ENCODE results near the gene MAPKAPK5. TPM values are rescaled to one million over a fixed set of nuclear protein-coding genes. Genes with fewer than 3 reads are reported as not detected.
A peak's percentile ranks its signal among the peaks of the same experiment; 100 is the strongest.

The MAPKAPK5 gene
- total RNA-seq, 1 experiment from 2014 or later, result 78.2 TPM

DNA sequence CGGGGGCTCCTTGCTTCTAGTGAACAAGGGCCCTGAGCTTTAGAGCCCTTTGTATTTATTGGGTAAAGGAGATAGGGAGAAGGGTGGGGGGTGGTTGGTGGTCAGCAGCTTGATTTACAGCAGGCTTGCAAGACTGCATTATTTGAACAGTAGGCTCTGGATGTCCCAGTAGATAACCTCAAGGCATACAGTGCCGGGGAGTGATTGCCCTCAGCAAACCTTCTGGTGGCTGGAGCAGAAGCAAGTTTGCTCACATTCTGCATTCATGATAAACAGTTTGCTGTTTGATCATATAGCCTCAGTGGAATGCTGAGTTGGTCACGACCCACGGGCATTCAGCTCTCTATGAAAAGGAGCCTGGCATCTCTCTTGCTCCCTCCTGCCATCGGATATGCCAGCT lies 16.5 kb upstream of the MAPKAPK5 start:
- Histone ChIP-seq H4K20me1 (ENCODE audit: low read length) (no peaks in the 10 kb centered on the region), H3K9me3 (ENCODE audit: low read length) (no peaks in the 10 kb centered on the region), H2AFZ (ENCODE audit: low read length) (no peak overlapping the region), H3K79me2 (ENCODE audit: low read length) (no peaks in the 10 kb centered on the region), H3K27ac (ENCODE audit: low read length) (no peak overlapping the region), H3K4me1 (ENCODE audit: insufficient read depth, low read length) (no peaks in the 10 kb centered on the region), H3K4me3 (ENCODE audit: low read length) (no peak overlapping the region), H3K9me2 (replicated peaks; ENCODE audit: low read length) (no peaks in the 10 kb centered on the region), H3K36me3 (ENCODE audit: low read depth, low read length) (no peaks in the 10 kb centered on the region), H3K27me3 (ENCODE audit: low read length) (0 out of 2 replicates have a peak, but pooled peaks cover 9% of the 10 kb centered on the region), H3K4me2 (ENCODE audit: low read length) (no peak overlapping the region), H3F3A (ENCODE audit: low read length, unreplicated experiment) (no peaks in the 10 kb centered on the region), H3K9ac (ENCODE audit: low read length) (no peak overlapping the region)
- intact Hi-C loops (cut with micrococcal nuclease), result loop anchor here (2.0 kb wide), 1 partner anchor 117 kb away; no protein-coding TSS in a partner anchor
- TF ChIP-seq, protein P1, sequence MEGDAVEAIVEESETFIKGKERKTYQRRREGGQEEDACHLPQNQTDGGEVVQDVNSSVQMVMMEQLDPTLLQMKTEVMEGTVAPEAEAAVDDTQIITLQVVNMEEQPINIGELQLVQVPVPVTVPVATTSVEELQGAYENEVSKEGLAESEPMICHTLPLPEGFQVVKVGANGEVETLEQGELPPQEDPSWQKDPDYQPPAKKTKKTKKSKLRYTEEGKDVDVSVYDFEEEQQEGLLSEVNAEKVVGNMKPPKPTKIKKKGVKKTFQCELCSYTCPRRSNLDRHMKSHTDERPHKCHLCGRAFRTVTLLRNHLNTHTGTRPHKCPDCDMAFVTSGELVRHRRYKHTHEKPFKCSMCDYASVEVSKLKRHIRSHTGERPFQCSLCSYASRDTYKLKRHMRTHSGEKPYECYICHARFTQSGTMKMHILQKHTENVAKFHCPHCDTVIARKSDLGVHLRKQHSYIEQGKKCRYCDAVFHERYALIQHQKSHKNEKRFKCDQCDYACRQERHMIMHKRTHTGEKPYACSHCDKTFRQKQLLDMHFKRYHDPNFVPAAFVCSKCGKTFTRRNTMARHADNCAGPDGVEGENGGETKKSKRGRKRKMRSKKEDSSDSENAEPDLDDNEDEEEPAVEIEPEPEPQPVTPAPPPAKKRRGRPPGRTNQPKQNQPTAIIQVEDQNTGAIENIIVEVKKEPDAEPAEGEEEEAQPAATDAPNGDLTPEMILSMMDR (conservative IDR thresholded peaks at IDR 0.05; ENCODE audit: low read depth, low read length), result no peak
- no peak for TF ChIP-seq EZH2 (IDR thresholded peaks at IDR 0.05; ENCODE audit: low read length, unreplicated experiment)
- no peak for TF ChIP-seq EZH2phosphoT487 (IDR thresholded peaks at IDR 0.05; ENCODE audit: borderline replicate concordance, low read length)
- BruUV-seq (replicated peaks), result no TSS peak
- ATAC-seq, result no peak
- DNase-seq, result no peak
- ChIA-PET CTCF (no interaction called here), POLR2A (ENCODE audit: unreplicated experiment) (no interaction called here)

DNA sequence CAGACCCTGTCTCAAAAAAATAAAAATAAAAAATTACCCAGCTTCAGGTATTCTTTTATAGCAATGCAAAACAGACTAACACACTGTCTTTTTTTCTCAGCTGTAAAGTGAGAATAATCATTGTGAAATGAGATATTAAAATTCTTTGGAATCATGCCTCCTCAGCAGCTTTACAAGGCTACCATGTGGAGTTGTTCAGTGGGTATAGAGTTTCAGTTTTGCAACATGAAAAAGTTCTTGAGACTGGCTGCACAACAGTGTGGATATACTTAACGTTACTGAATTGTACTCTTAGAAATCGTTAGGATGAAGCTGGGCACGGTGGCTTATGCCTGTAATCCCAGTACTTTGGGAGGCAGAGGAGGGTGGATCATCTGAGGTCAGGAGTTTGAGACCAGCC lies 15.7 kb upstream of the MAPKAPK5 start:
- H3K4me3 ChIP-seq (ENCODE audit: low read length), result no peak overlapping the region
- H3K9me3 ChIP-seq (ENCODE audit: low read length), result no peaks in the 10 kb centered on the region
- peak; percentile 24; the same call in 1 of the 2 replicates for ATAC-seq
- no peak overlapping the region for H3K9ac ChIP-seq (ENCODE audit: low read length)
- TF ChIP-seq, protein P1 (conservative IDR thresholded peaks at IDR 0.05; ENCODE audit: low read depth, low read length), result no peak
- TF ChIP-seq EZH2phosphoT487 (IDR thresholded peaks at IDR 0.05; ENCODE audit: borderline replicate concordance, low read length) (no peak), EZH2 (IDR thresholded peaks at IDR 0.05; ENCODE audit: low read length, unreplicated experiment) (no peak)
- H3K79me2 ChIP-seq (ENCODE audit: low read length), result no peaks in the 10 kb centered on the region
- no peaks in the 10 kb centered on the region for H3K9me2 ChIP-seq (replicated peaks; ENCODE audit: low read length)
- H3K4me2 ChIP-seq (ENCODE audit: low read length), result no peak overlapping the region
- H3K27ac ChIP-seq (ENCODE audit: low read length), result no peak overlapping the region
- H4K20me1 ChIP-seq (ENCODE audit: low read length), result no peaks in the 10 kb centered on the region
- H3K36me3 ChIP-seq (ENCODE audit: low read depth, low read length), result no peaks in the 10 kb centered on the region
- intact Hi-C loops (cut with micrococcal nuclease), result no loop called here
- no peak overlapping the region for H2AFZ ChIP-seq (ENCODE audit: low read length)
- ChIA-PET CTCF (no interaction called here), POLR2A (ENCODE audit: unreplicated experiment) (no interaction called here)
- DNase-seq, result no peak
- H3K4me1 ChIP-seq (ENCODE audit: insufficient read depth, low read length), result no peaks in the 10 kb centered on the region
- no peaks in the 10 kb centered on the region for H3F3A ChIP-seq (ENCODE audit: low read length, unreplicated experiment)
- H3K27me3 ChIP-seq (ENCODE audit: low read length), result 0 out of 2 replicates have a peak, but pooled peaks cover 9% of the 10 kb centered on the region
- no TSS peak for BruUV-seq (replicated peaks)

DNA sequence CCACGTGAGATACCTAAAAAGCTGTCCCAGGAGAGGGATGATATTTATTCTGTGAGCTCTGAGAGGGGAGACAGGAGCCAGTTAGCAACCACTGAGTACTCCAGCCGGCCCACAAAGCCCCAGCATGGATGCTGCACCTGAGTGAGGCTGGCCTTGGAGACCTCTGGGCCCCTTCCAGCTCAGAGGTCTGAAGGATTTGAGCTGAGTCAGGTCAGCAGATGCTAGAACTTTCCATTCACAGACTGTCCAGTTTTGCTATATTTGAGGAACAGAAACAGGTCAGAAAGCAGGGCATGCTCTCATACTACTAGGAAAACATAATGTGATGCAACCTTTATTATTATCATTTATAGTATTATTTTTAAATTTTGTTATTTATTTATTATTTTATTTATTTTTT lies 15.0 kb upstream of the MAPKAPK5 start:
- BruUV-seq (replicated peaks), result no TSS peak
- no peak overlapping the region for H2AFZ ChIP-seq (ENCODE audit: low read length)
- no peak for TF ChIP-seq EZH2 (IDR thresholded peaks at IDR 0.05; ENCODE audit: low read length, unreplicated experiment)
- TF ChIP-seq, protein P1 (conservative IDR thresholded peaks at IDR 0.05; ENCODE audit: low read depth, low read length), result no peak
- TF ChIP-seq EZH2phosphoT487 (IDR thresholded peaks at IDR 0.05; ENCODE audit: borderline replicate concordance, low read length), result no peak
- no peak overlapping the region for H3K27ac ChIP-seq (ENCODE audit: low read length)
- H3K9me2 ChIP-seq (replicated peaks; ENCODE audit: low read length), result no peaks in the 10 kb centered on the region
- intact Hi-C loops (cut with micrococcal nuclease), result no loop called here
- no peaks in the 10 kb centered on the region for H4K20me1 ChIP-seq (ENCODE audit: low read length)
- no peaks in the 10 kb centered on the region for H3K4me1 ChIP-seq (ENCODE audit: insufficient read depth, low read length)
- 0 out of 2 replicates have a peak, but pooled peaks cover 7% of the 10 kb centered on the region for H3K27me3 ChIP-seq (ENCODE audit: low read length)
- no peak overlapping the region for H3K4me3 ChIP-seq (ENCODE audit: low read length)
- no peaks in the 10 kb centered on the region for H3F3A ChIP-seq (ENCODE audit: low read length, unreplicated experiment)
- no peak overlapping the region for H3K9ac ChIP-seq (ENCODE audit: low read length)
- ChIA-PET POLR2A (ENCODE audit: unreplicated experiment) (interaction anchor here (0.5 to 0.7 kb wide), 2 partner anchors 23 to 56 kb away, joined by 3 read pairs; no protein-coding TSS in a partner anchor), CTCF (no interaction called here)
- H3K36me3 ChIP-seq (ENCODE audit: low read depth, low read length), result no peaks in the 10 kb centered on the region
- H3K79me2 ChIP-seq (ENCODE audit: low read length), result no peaks in the 10 kb centered on the region
- no peak for ATAC-seq
- no peaks in the 10 kb centered on the region for H3K9me3 ChIP-seq (ENCODE audit: low read length)
- DNase-seq, result no peak
- no peak overlapping the region for H3K4me2 ChIP-seq (ENCODE audit: low read length)
